GM12878 (cell line): ENCODE measurements around the gene KDM8. TPM values are rescaled to one million over a fixed set of nuclear protein-coding genes. Genes with fewer than 3 reads are reported as not detected.

Experiments used
- IKZF2 ChIP-seq, 2 experiments: fragments of 450-650 bp; IDR thresholded peaks; 2 replicates each; pipeline ENCODE4 v1.6.1; 2017; ENCODE audit warnings: mild to moderate bottlenecking in 2 of 2, moderate library complexity in 2 of 2
- RAD21 ChIP-seq: IDR thresholded peaks from 2 replicates; pipeline ENCODE4 v1.6.1; 2011; ENCODE audit warnings: mild to moderate bottlenecking, low read depth, low read length, moderate library complexity; ENCODE audit not compliant: insufficient read depth
- SIX5 ChIP-seq: IDR thresholded peaks from 2 replicates; pipeline ENCODE4 v1.6.1; 2011; ENCODE audit warnings: mild to moderate bottlenecking, low read depth, low read length, moderate library complexity; ENCODE audit not compliant: severe bottlenecking
- SUPT20H ChIP-seq: IDR thresholded peaks from 2 replicates; pipeline ENCODE4 v1.6.1; 2011; ENCODE audit warnings: low read depth, mild to moderate bottlenecking, low read length, moderate library complexity, borderline replicate concordance; ENCODE audit not compliant: control insufficient read depth
- polyA plus RNA-seq, 11 experiments: library from polyadenylated mRNA; depleted of rRNA in 4 of 11; unstranded in 6 of 11; stranded (reverse) in 5 of 11; fragments of >200 nt; fragmentation: Nextera tagmentation in 4 of 11; fragmentation: Illumina TruSeq in 1 of 11; extraction: Ambion mirVana in 4 of 11; extraction: Trizol in 1 of 11; gene quantifications; 1 replicate in 1 of 11; 2 replicates in 10 of 11; pipeline versions ENCODE4 v1.2.1 to v1.2.3, GENCODE V29; 2011 to 2016; ENCODE audit warnings: inconsistent platforms in 2 of 11, missing spikeins in 2 of 11, low read depth in 1 of 11
- total RNA-seq, 4 experiments: library from RNA; depleted of rRNA in 3 of 4; stranded (reverse); fragments of >200 nt in 3 of 4; fragmentation: Illumina TruSeq in 1 of 4; extraction: Trizol in 1 of 4; gene quantifications; 2 replicates each; pipeline versions ENCODE4 v1.2.1 to v1.2.3, GENCODE V29; 2013 to 2021
- TF ChIP-seq, protein P1 (sequence below), 3 experiments: IDR thresholded peaks in 2 of 3; conservative IDR thresholded peaks in 1 of 3; 2 replicates each; pipeline ENCODE4 v1.5.1; 2011; ENCODE audit warnings: low read depth in 3 of 3, low read length in 3 of 3, mild to moderate bottlenecking in 3 of 3, control low read depth in 2 of 3, moderate library complexity in 2 of 3, inconsistent platforms in 1 of 3, mixed read lengths in 1 of 3; ENCODE audit not compliant: control insufficient read depth in 2 of 3, insufficient read depth in 1 of 3; ENCODE audit errors: extremely low read depth in 1 of 3
- TF ChIP-seq, protein P2 (sequence below): fragments of 150-350 bp; IDR thresholded peaks from 2 replicates; pipeline ENCODE4 v1.6.1; 2016; ENCODE audit warnings: low read depth, low read length

KDM8 gene
- total and polyA plus RNA-seq, 10 of the 15 experiments (the other 5 are each of a cell fraction or from before 2014, with no cell fraction given): 0.79 to 8.9 (median 5.8) TPM

DNA sequence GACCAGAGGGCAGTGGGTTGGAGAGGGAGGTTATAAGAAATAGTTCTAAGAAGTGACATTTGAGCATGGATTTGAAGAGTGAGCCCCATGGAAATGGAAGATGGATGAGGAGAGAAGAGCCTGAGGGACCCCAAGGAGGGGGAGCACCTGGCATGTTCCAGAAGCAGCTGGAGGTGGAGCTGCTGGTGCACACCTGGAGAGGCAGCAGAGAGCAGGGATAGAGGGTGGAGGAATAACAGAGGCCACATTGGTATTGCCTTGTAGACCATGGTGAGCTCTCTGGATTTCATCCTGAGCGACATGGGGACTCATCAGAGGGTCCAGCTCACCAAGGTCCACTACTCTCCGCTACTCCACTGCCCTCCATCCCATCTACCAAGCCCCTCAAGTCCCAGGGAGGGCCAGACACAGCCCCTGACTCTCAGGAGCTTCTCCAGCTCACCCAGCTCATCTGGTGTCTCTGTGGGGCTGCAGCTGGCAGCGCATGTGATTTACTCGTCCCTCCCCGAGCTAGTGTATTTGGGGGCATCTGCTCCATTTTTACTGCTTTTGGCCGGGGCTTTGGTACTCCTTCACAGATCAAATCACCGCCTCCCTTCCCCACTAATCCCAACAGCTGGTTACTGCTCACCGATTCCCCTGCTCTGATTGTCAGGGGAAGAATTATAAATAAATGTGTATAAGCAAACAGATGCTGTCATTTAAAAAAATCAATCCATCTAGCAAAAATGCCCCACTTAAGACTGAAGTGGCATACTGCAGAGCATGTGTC lies 22.1 kb upstream of the KDM8 start (continued):
- TF ChIP-seq, protein P1, sequence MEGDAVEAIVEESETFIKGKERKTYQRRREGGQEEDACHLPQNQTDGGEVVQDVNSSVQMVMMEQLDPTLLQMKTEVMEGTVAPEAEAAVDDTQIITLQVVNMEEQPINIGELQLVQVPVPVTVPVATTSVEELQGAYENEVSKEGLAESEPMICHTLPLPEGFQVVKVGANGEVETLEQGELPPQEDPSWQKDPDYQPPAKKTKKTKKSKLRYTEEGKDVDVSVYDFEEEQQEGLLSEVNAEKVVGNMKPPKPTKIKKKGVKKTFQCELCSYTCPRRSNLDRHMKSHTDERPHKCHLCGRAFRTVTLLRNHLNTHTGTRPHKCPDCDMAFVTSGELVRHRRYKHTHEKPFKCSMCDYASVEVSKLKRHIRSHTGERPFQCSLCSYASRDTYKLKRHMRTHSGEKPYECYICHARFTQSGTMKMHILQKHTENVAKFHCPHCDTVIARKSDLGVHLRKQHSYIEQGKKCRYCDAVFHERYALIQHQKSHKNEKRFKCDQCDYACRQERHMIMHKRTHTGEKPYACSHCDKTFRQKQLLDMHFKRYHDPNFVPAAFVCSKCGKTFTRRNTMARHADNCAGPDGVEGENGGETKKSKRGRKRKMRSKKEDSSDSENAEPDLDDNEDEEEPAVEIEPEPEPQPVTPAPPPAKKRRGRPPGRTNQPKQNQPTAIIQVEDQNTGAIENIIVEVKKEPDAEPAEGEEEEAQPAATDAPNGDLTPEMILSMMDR (IDR thresholded peaks at IDR 0.05 in 2 of 3, conservative IDR thresholded peaks at IDR 0.05 in 1 of 3; ENCODE audit: control insufficient read depth in 2 of 3, extremely low read depth in 1 of 3, insufficient read depth in 1 of 3, low read depth in 3 of 3, low read length in 3 of 3): peak; percentile 35 to 49 (median 41)
- TF ChIP-seq SIX5 (no peak), RAD21 (peak; percentile 36), IKZF2 (IDR thresholded peaks at IDR 0.05) (no peak), SUPT20H (no peak)
- TF ChIP-seq, protein P2, sequence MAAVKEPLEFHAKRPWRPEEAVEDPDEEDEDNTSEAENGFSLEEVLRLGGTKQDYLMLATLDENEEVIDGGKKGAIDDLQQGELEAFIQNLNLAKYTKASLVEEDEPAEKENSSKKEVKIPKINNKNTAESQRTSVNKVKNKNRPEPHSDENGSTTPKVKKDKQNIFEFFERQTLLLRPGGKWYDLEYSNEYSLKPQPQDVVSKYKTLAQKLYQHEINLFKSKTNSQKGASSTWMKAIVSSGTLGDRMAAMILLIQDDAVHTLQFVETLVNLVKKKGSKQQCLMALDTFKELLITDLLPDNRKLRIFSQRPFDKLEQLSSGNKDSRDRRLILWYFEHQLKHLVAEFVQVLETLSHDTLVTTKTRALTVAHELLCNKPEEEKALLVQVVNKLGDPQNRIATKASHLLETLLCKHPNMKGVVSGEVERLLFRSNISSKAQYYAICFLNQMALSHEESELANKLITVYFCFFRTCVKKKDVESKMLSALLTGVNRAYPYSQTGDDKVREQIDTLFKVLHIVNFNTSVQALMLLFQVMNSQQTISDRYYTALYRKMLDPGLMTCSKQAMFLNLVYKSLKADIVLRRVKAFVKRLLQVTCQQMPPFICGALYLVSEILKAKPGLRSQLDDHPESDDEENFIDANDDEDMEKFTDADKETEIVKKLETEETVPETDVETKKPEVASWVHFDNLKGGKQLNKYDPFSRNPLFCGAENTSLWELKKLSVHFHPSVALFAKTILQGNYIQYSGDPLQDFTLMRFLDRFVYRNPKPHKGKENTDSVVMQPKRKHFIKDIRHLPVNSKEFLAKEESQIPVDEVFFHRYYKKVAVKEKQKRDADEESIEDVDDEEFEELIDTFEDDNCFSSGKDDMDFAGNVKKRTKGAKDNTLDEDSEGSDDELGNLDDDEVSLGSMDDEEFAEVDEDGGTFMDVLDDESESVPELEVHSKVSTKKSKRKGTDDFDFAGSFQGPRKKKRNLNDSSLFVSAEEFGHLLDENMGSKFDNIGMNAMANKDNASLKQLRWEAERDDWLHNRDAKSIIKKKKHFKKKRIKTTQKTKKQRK: no peak
